Gastrocnemius medialis (tissue), 4 donors: Measurements from ENCODE around the gene TNFRSF6B.

Experiments used
- CTCF ChIP-seq, 5 experiments: fragments of 450-650 bp in 3 of 5; fragments of 200-600 bp in 2 of 5; sonication (generic) in 2 of 5; IDR thresholded peaks in 4 of 5; conservative IDR thresholded peaks in 1 of 5; 1 replicate in 4 of 5; 2 replicates in 1 of 5; pipeline ENCODE4 v1.5.1; 2016 to 2019; ENCODE audit warnings: antibody characterized with exemption in 5 of 5, mild to moderate bottlenecking in 3 of 5, moderate library complexity in 3 of 5
- POLR2A ChIP-seq, 2 donors: fragments of 450-650 bp; IDR thresholded peaks; one replicate each; pipeline ENCODE4 v1.6.1; 2017; ENCODE audit warnings: antibody characterized with exemption in 2 of 2, mild to moderate bottlenecking in 2 of 2, moderate library complexity in 2 of 2

GRCh38 chr20:63703471-63703975 lies 7.1 kb downstream of the TNFRSF6B start:
- no peak for TF ChIP-seq CTCF (IDR thresholded peaks at IDR 0.05 in 4 of 5, conservative IDR thresholded peaks at IDR 0.05 in 1 of 5)
- no peak for TF ChIP-seq POLR2A (IDR thresholded peaks at IDR 0.05)
